ENCODE data around the gene ATG5. TPM values are rescaled to one million over a fixed set of nuclear protein-coding genes. Genes with fewer than 3 reads are reported as not detected.

ATG5 gene
- total and polyA plus RNA-seq, 2 donors (not counting 1 experiment from before 2014, with no cell fraction given), result 13.6 to 26.3 TPM

DNA sequence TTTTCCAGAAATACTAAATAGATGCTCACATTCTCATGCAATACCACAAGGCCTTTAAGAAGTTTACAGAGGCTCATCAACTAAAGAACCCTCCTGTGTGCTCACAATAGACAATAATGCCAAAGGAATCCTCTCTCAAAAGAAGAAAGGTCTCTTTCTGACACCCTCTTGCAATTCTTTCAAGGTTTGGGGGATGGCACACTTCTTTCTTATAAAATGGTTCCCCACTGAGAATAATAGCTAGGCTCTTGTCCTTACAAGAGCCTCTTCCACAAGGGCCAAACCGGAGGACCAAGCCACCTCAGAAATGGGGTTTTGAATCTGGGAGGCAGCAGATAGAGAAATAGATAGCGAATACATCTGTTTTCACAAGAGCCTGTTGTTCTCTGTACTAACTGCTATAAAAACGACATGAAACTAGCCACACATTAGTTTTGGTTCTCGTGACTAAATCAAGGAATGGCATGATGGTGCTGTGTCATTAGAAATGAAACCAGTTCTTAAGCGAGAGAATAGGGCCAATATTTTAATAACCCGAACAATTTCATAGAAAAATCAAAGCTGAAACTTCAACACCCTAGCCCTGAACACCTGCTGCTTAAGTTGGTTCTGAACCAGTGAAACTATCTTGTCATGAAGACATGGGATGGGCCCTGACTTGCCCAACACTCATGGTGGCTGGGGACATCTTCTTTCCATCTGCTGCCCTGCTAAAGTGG lies 158.3 kb downstream of the ATG5 start:
- no peaks in the 10 kb centered on the region for H3K27me3 ChIP-seq (replicated peaks in 1 of 4; ENCODE audit: control extremely low read depth in 1 of 4, control insufficient read depth in 3 of 4, insufficient read depth in 4 of 4, low read length in 3 of 4)
- H3K79me2 ChIP-seq (ENCODE audit: control insufficient read depth, insufficient read depth, low read length), result no peaks in the 10 kb centered on the region
- H3K9me3 ChIP-seq (ENCODE audit: control extremely low read depth in 1 of 3, control insufficient read depth in 2 of 3, insufficient read depth in 1 of 3, low read length in 2 of 3), result no peaks in the 10 kb centered on the region
- no peak overlapping the region for H3K27ac ChIP-seq (ENCODE audit: low read length in 2 of 2)
- no peak for TF ChIP-seq EZH2 (IDR thresholded peaks at IDR 0.05; ENCODE audit: borderline replicate concordance, insufficient read depth, low read depth, low read length, poor library complexity, severe bottlenecking)
- TF ChIP-seq, protein P1, sequence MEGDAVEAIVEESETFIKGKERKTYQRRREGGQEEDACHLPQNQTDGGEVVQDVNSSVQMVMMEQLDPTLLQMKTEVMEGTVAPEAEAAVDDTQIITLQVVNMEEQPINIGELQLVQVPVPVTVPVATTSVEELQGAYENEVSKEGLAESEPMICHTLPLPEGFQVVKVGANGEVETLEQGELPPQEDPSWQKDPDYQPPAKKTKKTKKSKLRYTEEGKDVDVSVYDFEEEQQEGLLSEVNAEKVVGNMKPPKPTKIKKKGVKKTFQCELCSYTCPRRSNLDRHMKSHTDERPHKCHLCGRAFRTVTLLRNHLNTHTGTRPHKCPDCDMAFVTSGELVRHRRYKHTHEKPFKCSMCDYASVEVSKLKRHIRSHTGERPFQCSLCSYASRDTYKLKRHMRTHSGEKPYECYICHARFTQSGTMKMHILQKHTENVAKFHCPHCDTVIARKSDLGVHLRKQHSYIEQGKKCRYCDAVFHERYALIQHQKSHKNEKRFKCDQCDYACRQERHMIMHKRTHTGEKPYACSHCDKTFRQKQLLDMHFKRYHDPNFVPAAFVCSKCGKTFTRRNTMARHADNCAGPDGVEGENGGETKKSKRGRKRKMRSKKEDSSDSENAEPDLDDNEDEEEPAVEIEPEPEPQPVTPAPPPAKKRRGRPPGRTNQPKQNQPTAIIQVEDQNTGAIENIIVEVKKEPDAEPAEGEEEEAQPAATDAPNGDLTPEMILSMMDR (IDR thresholded peaks at IDR 0.05), result no peak
- Mint-ChIP-seq H3K9me3 (ENCODE audit: insufficient read depth) (no peaks in the 10 kb centered on the region), H3K27me3 (no peaks in the 10 kb centered on the region), H3K27ac (no peak overlapping the region), H3K4me3 (no peak overlapping the region), H3K4me1 (peaks cover 31% of the 10 kb centered on the region)
- no peak for ATAC-seq (ENCODE audit: low read depth)
- no peak overlapping the region for H2AFZ ChIP-seq (ENCODE audit: insufficient read depth, low read depth, low read length, poor library complexity, severe bottlenecking)
- no peaks in the 10 kb centered on the region for H4K20me1 ChIP-seq (ENCODE audit: control insufficient read depth, insufficient read depth, low read length, poor library complexity, severe bottlenecking)
- no peak overlapping the region for H3K4me3 ChIP-seq (ENCODE audit: control extremely low read depth in 1 of 5, extremely low read depth in 1 of 5, insufficient read depth in 1 of 5, low read depth in 2 of 5, low read length in 4 of 5)
- no peak overlapping the region for H3K4me2 ChIP-seq (replicated peaks; ENCODE audit: low read depth, low read length, poor library complexity, severe bottlenecking)
- intact Hi-C loops (cut with micrococcal nuclease), result no loop called here
- no peaks in the 10 kb centered on the region for H3K36me3 ChIP-seq (replicated peaks in 1 of 2; ENCODE audit: control extremely low read depth in 1 of 2, control insufficient read depth in 1 of 2, extremely low read depth in 1 of 2, insufficient read depth in 2 of 2, low read length in 1 of 2)
- ChIA-PET POLR2A (no interaction called here), CTCF (interaction anchor here (0.5 to 1.7 kb wide), 4 partner anchors 15 to 175 kb away, joined by 3 to 4 read pairs (median 3); partner anchors contain the start of gene PRDM1)
- no peak overlapping the region for H3K9ac ChIP-seq (ENCODE audit: low read length)
- WGBS (ENCODE audit: insufficient coverage), result 100% methylated on average over 1 of the region's 6 CpGs
- DNase-seq, result no peak
- peaks cover 22 to 32% of the 10 kb centered on the region in 2 donors for H3K4me1 ChIP-seq (ENCODE audit: control insufficient read depth in 2 of 2, insufficient read depth in 2 of 2, low read length in 2 of 2)

DNA sequence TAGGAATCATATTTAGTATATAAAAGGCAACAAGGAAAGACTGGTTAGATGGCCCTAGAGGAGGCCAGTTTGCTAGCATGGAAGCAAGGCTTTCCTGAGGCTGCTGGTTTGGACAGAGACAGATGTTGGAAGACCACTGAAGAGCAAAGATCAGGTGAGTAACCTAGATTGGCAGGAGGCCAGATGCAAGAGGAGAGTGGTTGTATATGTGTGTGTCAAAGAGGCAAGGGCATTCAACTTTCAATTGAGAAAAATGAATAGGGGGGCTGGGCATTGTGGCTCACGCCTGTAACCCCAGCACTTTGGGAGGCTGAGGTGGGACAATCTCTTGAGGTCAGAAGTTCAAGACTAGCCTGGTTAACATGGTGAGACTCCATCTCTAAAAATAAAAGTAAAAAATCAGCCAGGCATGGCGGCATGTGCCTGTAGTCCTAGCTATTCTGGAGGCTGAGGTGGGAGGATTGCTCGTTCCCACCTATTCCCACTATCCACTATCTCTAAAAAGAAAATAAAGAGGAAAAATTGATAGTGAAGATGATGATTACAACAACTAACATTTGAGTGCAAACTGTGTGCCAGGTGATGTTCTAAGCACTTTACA lies 159.6 kb downstream of the ATG5 start:
- no peaks in the 10 kb centered on the region for H3K36me3 ChIP-seq (replicated peaks in 1 of 2; ENCODE audit: control extremely low read depth in 1 of 2, control insufficient read depth in 1 of 2, extremely low read depth in 1 of 2, insufficient read depth in 2 of 2, low read length in 1 of 2)
- H3K27ac Mint-ChIP-seq, result no peak overlapping the region
- no peak overlapping the region for H3K27ac ChIP-seq (ENCODE audit: low read length in 2 of 2)
- ChIA-PET POLR2A (no interaction called here), CTCF (interaction anchor here (0.9 kb wide), 1 partner anchor 80 kb away, joined by 3 read pairs; the partner anchor contains the start of gene PRDM1)
- intact Hi-C loops (cut with micrococcal nuclease), result no loop called here
- H3K4me2 ChIP-seq (replicated peaks; ENCODE audit: low read depth, low read length, poor library complexity, severe bottlenecking), result no peak overlapping the region
- no peaks in the 10 kb centered on the region for H3K27me3 Mint-ChIP-seq
- H3K4me1 Mint-ChIP-seq, result peaks cover 31% of the 10 kb centered on the region
- H3K4me3 ChIP-seq (ENCODE audit: control extremely low read depth in 1 of 5, extremely low read depth in 1 of 5, insufficient read depth in 1 of 5, low read depth in 2 of 5, low read length in 4 of 5), result no peak overlapping the region
- H4K20me1 ChIP-seq (ENCODE audit: control insufficient read depth, insufficient read depth, low read length, poor library complexity, severe bottlenecking), result no peaks in the 10 kb centered on the region
- no CpG with 5 or more reads among the region's 3 CpGs for WGBS (ENCODE audit: insufficient coverage)
- no peaks in the 10 kb centered on the region for H3K9me3 ChIP-seq (ENCODE audit: control extremely low read depth in 1 of 3, control insufficient read depth in 2 of 3, insufficient read depth in 1 of 3, low read length in 2 of 3)
- no peak for ATAC-seq (ENCODE audit: low read depth)
- H3K9me3 Mint-ChIP-seq (ENCODE audit: insufficient read depth), result no peaks in the 10 kb centered on the region
- no peaks in the 10 kb centered on the region for H3K27me3 ChIP-seq (replicated peaks in 1 of 4; ENCODE audit: control extremely low read depth in 1 of 4, control insufficient read depth in 3 of 4, insufficient read depth in 4 of 4, low read length in 3 of 4)
- H3K9ac ChIP-seq (ENCODE audit: low read length), result no peak overlapping the region
- no peak for TF ChIP-seq EZH2 (IDR thresholded peaks at IDR 0.05; ENCODE audit: borderline replicate concordance, insufficient read depth, low read depth, low read length, poor library complexity, severe bottlenecking)
- TF ChIP-seq, protein P1 (IDR thresholded peaks at IDR 0.05), result no peak
- no peak overlapping the region for H3K4me3 Mint-ChIP-seq
- no peak for DNase-seq
- H2AFZ ChIP-seq (ENCODE audit: insufficient read depth, low read depth, low read length, poor library complexity, severe bottlenecking), result no peak overlapping the region
- no peaks in the 10 kb centered on the region for H3K79me2 ChIP-seq (ENCODE audit: control insufficient read depth, insufficient read depth, low read length)
- H3K4me1 ChIP-seq (ENCODE audit: control insufficient read depth in 2 of 2, insufficient read depth in 2 of 2, low read length in 2 of 2), result peaks cover 22 to 32% of the 10 kb centered on the region in 2 donors

Measured in B cell (primary cell).